WERI-Rb-1 (cell line): ENCODE results near the gene COL5A1.
A peak's percentile ranks its signal among the peaks of the same experiment; 100 is the strongest.

Experiments
- DNase-seq: peaks from one replicate; pipeline ENCODE4 v3.0.0-alpha.2; 2020
- H3K27ac ChIP-seq: fragments of 250-450 bp; sonication (Bioruptor Pico); 2 replicates; pipeline ENCODE4 v1.5.1; 2020; ENCODE audit warnings: mild to moderate bottlenecking, moderate library complexity
- H3K27me3 ChIP-seq: fragments of 250-450 bp; sonication (Bioruptor Pico); 2 replicates; pipeline ENCODE4 v1.5.1; 2021; ENCODE audit warnings: mild to moderate bottlenecking, low read depth, moderate library complexity; ENCODE audit not compliant: insufficient read depth, severe bottlenecking
- H3K36me3 ChIP-seq: fragments of 250-450 bp; sonication (Bioruptor Pico); 2 replicates; pipeline ENCODE4 v1.5.1; 2020; ENCODE audit warnings: mild to moderate bottlenecking, moderate library complexity
- H3K4me3 ChIP-seq: 2 replicates; pipeline ENCODE4 v1.5.1; 2011; ENCODE audit warnings: low read depth, mild to moderate bottlenecking, control low read depth, low read length
- H3K9me3 ChIP-seq: fragments of 250-450 bp; sonication (Bioruptor Pico); 2 replicates; pipeline ENCODE4 v1.5.1; 2021; ENCODE audit warnings: mild to moderate bottlenecking, moderate library complexity; ENCODE audit not compliant: severe bottlenecking
- CTCF ChIP-seq: IDR thresholded peaks from 2 replicates; pipeline ENCODE4 v1.5.1; 2011; ENCODE audit warnings: low read depth, mild to moderate bottlenecking, control low read depth, inconsistent platforms, low read length

Gene COL5A1

GRCh38 chr9:134670042-134670525, 28.5 kb downstream of the COL5A1 start:
- H3K36me3 ChIP-seq = no peaks in the 10 kb centered on the region
- H3K27ac ChIP-seq = no peak overlapping the region
- no peak overlapping the region for H3K4me3 ChIP-seq
- no peaks in the 10 kb centered on the region for H3K9me3 ChIP-seq
- no peaks in the 10 kb centered on the region for H3K27me3 ChIP-seq
- no peak for DNase-seq
- TF ChIP-seq CTCF = no peak

DNA sequence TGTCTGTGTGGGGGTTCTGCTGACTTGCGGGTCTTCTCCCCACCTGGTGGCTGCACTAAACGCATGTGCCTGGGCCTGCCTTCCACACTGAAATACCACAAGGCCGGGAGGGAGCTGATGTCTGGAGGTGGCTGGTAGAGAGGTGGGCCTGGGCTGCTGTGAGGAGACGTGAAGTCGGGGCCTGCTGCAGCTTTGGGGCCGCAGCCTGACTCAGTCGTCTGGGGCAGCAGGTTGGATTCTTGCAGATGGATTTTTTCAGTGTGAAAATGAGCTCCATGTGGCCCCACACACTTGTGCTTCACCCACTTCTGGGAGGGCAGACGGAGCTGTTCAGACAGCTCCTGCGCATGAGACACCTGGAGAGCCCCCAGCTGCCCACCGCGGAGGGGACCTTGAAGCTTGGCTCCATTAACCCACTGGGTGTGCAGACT, 29.3 kb downstream of the COL5A1 start:
- Histone ChIP-seq H3K9me3 (peaks cover 3% of the 10 kb centered on the region), H3K36me3 (no peaks in the 10 kb centered on the region), H3K4me3 (no peak overlapping the region), H3K27ac (no peak overlapping the region), H3K27me3 (no peaks in the 10 kb centered on the region)
- TF ChIP-seq CTCF = no peak
- no peak for DNase-seq

- Histone ChIP-seq H3K4me3 (no peak overlapping the region), H3K9me3 (peaks cover 3% of the 10 kb centered on the region), H3K27me3 (no peaks in the 10 kb centered on the region), H3K27ac (no peak overlapping the region), H3K36me3 (no peaks in the 10 kb centered on the region)
- no peak for TF ChIP-seq CTCF
- DNase-seq = no peak
Measured at GRCh38 chr9:134671341-134672113, 29.9 kb downstream of the COL5A1 start.

DNA sequence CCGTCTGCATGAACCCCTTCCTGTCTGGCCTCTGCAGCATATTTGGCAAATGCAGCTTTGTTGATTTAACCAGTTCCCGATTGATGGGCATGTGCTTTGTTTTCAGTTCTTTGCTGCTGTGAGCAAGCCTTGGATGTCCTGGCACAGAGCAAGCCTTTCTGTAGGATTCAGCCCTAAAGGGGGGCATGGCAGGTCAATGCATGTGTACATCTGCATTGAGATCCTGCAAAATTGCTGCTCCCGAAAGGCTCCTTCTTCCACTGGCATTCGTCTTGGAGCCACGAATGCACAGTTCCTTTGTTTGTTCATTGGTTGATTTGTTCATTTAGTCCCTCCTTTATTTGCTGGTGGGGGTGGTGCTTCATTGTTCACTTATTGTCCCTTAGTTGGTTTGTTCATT, 34.8 kb downstream of the COL5A1 start:
- TF ChIP-seq CTCF = no peak
- Histone ChIP-seq H3K27me3 (no peaks in the 10 kb centered on the region), H3K9me3 (peaks cover 3% of the 10 kb centered on the region), H3K36me3 (no peaks in the 10 kb centered on the region), H3K4me3 (no peak overlapping the region), H3K27ac (no peak overlapping the region)
- no peak for DNase-seq

DNA sequence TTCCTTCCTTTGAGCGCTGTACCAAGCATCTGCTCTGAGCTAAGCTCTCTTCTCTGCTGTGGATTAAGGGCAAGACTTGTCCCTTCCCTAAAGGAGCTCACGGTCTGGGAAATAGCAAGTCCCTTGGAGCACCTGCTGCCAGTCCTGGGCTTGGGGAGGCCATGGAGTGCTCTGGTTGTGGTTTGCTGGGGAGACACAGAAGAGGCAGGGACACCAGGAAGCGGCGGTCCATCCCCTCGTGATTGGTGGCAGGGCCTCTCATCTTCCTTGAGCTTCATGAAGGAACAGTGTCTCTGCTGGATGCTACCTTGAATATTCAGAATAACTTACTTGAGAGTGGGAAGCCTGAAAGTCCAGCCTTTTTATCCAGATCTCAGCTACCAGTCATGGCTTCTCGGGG, 35.3 kb downstream of the COL5A1 start:
- TF ChIP-seq CTCF = no peak
- Histone ChIP-seq H3K27ac (no peak overlapping the region), H3K4me3 (no peak overlapping the region), H3K27me3 (no peaks in the 10 kb centered on the region), H3K36me3 (no peaks in the 10 kb centered on the region), H3K9me3 (peaks cover 3% of the 10 kb centered on the region)
- DNase-seq = peak; percentile 42

DNA sequence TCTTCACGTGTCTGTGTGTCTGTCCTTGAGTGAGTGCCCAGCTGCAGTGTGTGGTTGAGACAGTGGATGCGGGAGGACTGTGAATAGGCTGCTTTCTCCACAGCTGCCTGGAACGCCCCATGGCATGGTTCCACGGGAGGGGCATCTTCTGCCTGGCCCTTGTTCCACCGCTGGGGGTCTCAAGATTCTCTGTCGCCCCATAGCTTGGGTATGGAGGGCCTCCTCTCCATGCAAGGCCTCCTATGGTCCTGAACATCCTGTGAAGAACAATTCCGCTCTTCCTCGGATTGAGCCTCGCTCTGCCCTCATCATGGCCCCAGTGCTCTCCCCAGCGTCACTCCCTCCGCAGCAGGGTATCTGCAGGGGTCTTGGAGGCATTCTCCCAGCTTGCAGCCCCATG, 36.1 kb downstream of the COL5A1 start:
- DNase-seq = no peak
- no peak overlapping the region for H3K27ac ChIP-seq

More for the DNA sequence above, 36.1 kb downstream of the COL5A1 start:
- H3K27me3 ChIP-seq = no peaks in the 10 kb centered on the region
- TF ChIP-seq CTCF = no peak
- H3K36me3 ChIP-seq = no peaks in the 10 kb centered on the region
- no peak overlapping the region for H3K4me3 ChIP-seq
- H3K9me3 ChIP-seq = peaks cover 3% of the 10 kb centered on the region
